Natural killer cell treated with Interleukin-12 subunit alpha and Interleukin-12 subunit beta and Interleukin-15 and Interleukin-18, amount 100 ng/mL, for 72 hours (primary cell): ENCODE measurements around the gene TIPARP. TPM values are rescaled to one million over a fixed set of nuclear protein-coding genes. Genes with fewer than 3 reads are reported as not detected.
A peak's percentile ranks its signal among the peaks of the same experiment; 100 is the strongest.
"Not testable (repeated sequence)": the region's sequence is repeated elsewhere in the genome, so short reads cannot be mapped to it uniquely, and the experiment has no call there.

Experiments used
- ATAC-seq, 2 donors: fragments of 150-1000 bp; cut with Tn5 transposase in 1 of 2; sonication (Bioruptor Pico), chemical (Tn5 transposase) in 1 of 2; 2 replicates each; pipeline ENCODE4 v1.10.0; 2021
- DNase-seq: peaks from one replicate; pipeline ENCODE4 v3.0.0; 2022; ENCODE audit warnings: low spot score
- H3K27ac Mint-ChIP-seq, 2 donors: 1 replicate in 1 of 2; 2 replicates in 1 of 2; pipeline ENCODE4 v1.8.0; 2022; ENCODE audit warnings: mixed read lengths in 2 of 2, mild to moderate bottlenecking in 1 of 2, moderate library complexity in 1 of 2
- H3K27me3 Mint-ChIP-seq, 2 donors: 1 replicate in 1 of 2; 2 replicates in 1 of 2; pipeline ENCODE4 v1.8.0; 2022; ENCODE audit warnings: mixed read lengths in 2 of 2
- H3K36me3 Mint-ChIP-seq: one replicate; pipeline ENCODE4 v1.8.0; 2022; ENCODE audit warnings: mixed read lengths
- H3K4me1 Mint-ChIP-seq, 2 donors: 1 replicate in 1 of 2; 2 replicates in 1 of 2; pipeline ENCODE4 v1.8.0; 2022; ENCODE audit warnings: low read depth in 2 of 2, mixed read lengths in 2 of 2, mild to moderate bottlenecking in 1 of 2
- H3K4me3 Mint-ChIP-seq: one replicate; pipeline ENCODE4 v1.8.0; 2022; ENCODE audit warnings: mixed read lengths
- H3K9me3 Mint-ChIP-seq: 2 replicates; pipeline ENCODE4 v1.8.0; 2022; ENCODE audit warnings: mixed read lengths
- total RNA-seq, 2 donors: library from RNA; stranded (reverse); gene quantifications; one replicate each; pipeline ENCODE4 v1.2.3, GENCODE V29; 2022

Gene TIPARP
- total RNA-seq, 2 donors from 2014 or later, result 35.9 to 38.0 TPM

- H3K36me3 Mint-ChIP-seq, result no peaks in the 10 kb centered on the region
- H3K4me3 Mint-ChIP-seq, result no peak overlapping the region
- no peaks in the 10 kb centered on the region for H3K9me3 Mint-ChIP-seq
- no peaks in the 10 kb centered on the region for H3K27me3 Mint-ChIP-seq
- peaks cover 17 to 18% of the 10 kb centered on the region in 2 donors for H3K4me1 Mint-ChIP-seq
- DNase-seq (no peak), ATAC-seq (no peak)
- no peak overlapping the region for H3K27ac Mint-ChIP-seq
These were observed 34.9 kb upstream of the TIPARP start for GRCh38 chr3:156639414-156640023.

- Mint-ChIP-seq H3K4me1 (peaks cover 17 to 18% of the 10 kb centered on the region in 2 donors), H3K36me3 (peaks cover under 1% of the 10 kb centered on the region), H3K27ac (no peak overlapping the region), H3K4me3 (no peak overlapping the region), H3K27me3 (no peaks in the 10 kb centered on the region), H3K9me3 (no peaks in the 10 kb centered on the region)
- ATAC-seq, result no peak
- no peak for DNase-seq
These were observed 32.8 kb upstream of the TIPARP start for GRCh38 chr3:156641618-156641975.

- Mint-ChIP-seq H3K9me3 (no peaks in the 10 kb centered on the region), H3K36me3 (peaks cover 5% of the 10 kb centered on the region), H3K27ac (peak overlapping the region; percentile 67 to 81), H3K4me3 (peak overlapping the region; percentile 75), H3K27me3 (peaks cover 0 to 2% of the 10 kb centered on the region in 2 donors), H3K4me1 (peaks cover 20 to 22% of the 10 kb centered on the region in 2 donors)
- DNase-seq (no peak), ATAC-seq (peak; percentile 58 to 64)
These were observed 31.4 kb upstream of the TIPARP start for GRCh38 chr3:156642750-156643728.

DNA sequence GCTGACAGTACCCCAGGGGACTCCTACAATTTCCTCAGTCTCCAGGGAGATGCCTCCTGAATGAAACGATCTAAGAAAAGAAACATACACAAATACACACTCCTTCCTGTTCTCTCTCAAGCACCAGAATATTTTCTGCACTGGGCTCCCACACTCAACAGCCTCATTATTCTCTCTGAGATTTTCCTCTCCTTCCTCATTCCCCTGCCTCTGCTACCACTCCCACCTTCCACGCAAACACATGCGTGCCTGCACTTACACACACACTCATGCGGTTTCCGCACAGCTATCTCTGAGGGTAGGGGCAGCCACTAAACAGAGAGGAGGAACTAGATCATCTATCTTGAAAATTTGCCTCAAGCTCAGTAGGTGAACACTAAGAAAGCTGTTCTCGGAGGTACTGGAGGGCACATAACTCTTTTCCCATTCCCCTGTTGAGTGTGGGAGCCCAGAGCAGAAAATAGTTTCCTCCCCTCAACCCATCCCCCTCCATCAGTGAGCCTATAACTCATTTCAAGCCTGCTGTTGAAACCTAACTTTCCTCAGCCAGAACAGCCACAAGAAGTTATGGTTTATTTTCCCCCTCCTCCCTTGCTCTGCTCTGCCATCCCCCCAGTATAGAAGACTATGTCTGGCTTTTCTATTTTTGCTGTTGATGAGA lies 30.5 kb upstream of the TIPARP start:
- Mint-ChIP-seq H3K9me3 (no peaks in the 10 kb centered on the region), H3K27me3 (peaks cover 0 to 2% of the 10 kb centered on the region in 2 donors), H3K36me3 (peaks cover 5% of the 10 kb centered on the region), H3K4me1 (peaks cover 21 to 30% of the 10 kb centered on the region in 2 donors), H3K27ac (peak overlapping the region; percentile 67 to 81), H3K4me3 (peak overlapping the region; percentile 75)
- DNase-seq (no peak), ATAC-seq (peak; percentile 88 to 90)

DNA sequence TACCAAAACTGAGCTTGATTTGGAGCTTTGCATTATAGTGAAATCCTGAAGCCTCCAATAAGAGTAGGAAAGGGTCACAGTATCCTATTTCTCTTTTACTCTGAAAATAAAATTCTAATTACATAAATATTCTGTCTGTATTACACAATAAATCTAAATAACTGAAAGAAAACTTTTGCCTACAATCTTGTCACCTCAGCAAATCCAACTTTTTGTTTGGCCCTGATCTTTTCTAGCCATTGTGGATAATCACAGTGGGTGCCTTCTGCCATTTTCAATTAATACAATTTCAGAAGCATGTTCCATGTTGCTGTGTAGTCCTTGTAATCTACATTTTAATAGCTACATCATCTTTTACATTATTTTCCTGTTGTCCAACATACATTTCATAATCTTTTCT lies 29.4 kb upstream of the TIPARP start:
- H3K27me3 Mint-ChIP-seq, result peaks cover 0 to 2% of the 10 kb centered on the region in 2 donors
- no peak overlapping the region for H3K4me3 Mint-ChIP-seq
- H3K27ac Mint-ChIP-seq, result no peak overlapping the region
- H3K4me1 Mint-ChIP-seq, result peaks cover 25 to 30% of the 10 kb centered on the region in 2 donors
- peaks cover 5% of the 10 kb centered on the region for H3K36me3 Mint-ChIP-seq
- ATAC-seq, result no peak
- DNase-seq, result no peak
- H3K9me3 Mint-ChIP-seq, result no peaks in the 10 kb centered on the region

- Mint-ChIP-seq H3K27me3 (peaks cover 0 to 2% of the 10 kb centered on the region in 2 donors), H3K4me3 (no peak overlapping the region), H3K4me1 (peaks cover 25 to 30% of the 10 kb centered on the region in 2 donors), H3K36me3 (peaks cover 5% of the 10 kb centered on the region), H3K27ac (no peak overlapping the region), H3K9me3 (no peaks in the 10 kb centered on the region)
- ATAC-seq (no peak), DNase-seq (no peak)
These were observed 27.4 kb upstream of the TIPARP start for GRCh38 chr3:156646958-156647357.

GRCh38 chr3:156648086-156648485 lies 26.3 kb upstream of the TIPARP start:
- Mint-ChIP-seq H3K27me3 (peaks cover 0 to 2% of the 10 kb centered on the region in 2 donors), H3K9me3 (no peaks in the 10 kb centered on the region), H3K27ac (peak overlapping the region in 1 of 2 donors; percentile 3), H3K36me3 (peaks cover 5% of the 10 kb centered on the region), H3K4me3 (peak overlapping the region; percentile 0), H3K4me1 (peaks cover 20 to 24% of the 10 kb centered on the region in 2 donors)
- ATAC-seq (no peak), DNase-seq (no peak)

GRCh38 chr3:156649681-156650080 lies 24.7 kb upstream of the TIPARP start:
- Mint-ChIP-seq H3K4me1 (peaks cover 9 to 12% of the 10 kb centered on the region in 2 donors), H3K36me3 (peaks cover 5% of the 10 kb centered on the region)
- ATAC-seq, result no peak

GRCh38 chr3:156652661-156653060 lies 21.7 kb upstream of the TIPARP start:
- not testable (repeated sequence) for DNase-seq, ATAC-seq, H3K9me3 Mint-ChIP-seq, H3K4me3 Mint-ChIP-seq, H3K27me3 Mint-ChIP-seq, H3K27ac Mint-ChIP-seq, H3K36me3 Mint-ChIP-seq
- H3K4me1 Mint-ChIP-seq, result peaks cover 9 to 12% of the 10 kb centered on the region in 2 donors

More at GRCh38 chr3:156649681-156650080, 24.7 kb upstream of the TIPARP start:
- Mint-ChIP-seq H3K9me3 (no peaks in the 10 kb centered on the region), H3K27ac (peak overlapping the region in 1 of 2 donors; percentile 12), H3K4me3 (peak overlapping the region; percentile 3), H3K27me3 (peaks cover 0 to 2% of the 10 kb centered on the region in 2 donors)
- DNase-seq, result no peak

DNA sequence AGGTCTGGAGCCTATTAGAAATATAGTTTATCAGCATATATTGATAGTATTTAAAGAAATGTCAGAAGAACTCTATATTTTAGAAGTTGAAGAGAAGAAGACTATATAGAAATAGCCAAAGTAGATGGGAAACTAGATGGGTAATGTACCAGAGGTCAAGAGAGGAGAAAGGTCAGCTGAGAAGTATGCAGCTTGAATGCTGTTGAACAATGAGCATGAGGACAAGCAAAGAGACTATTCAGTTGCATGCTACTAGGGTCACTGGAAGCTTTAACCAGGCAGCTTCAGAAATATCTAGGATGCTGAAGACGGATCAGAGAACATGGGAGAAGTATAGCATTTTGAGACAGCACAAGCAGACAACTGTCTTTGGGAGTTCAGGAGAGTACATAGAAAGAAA lies 19.6 kb upstream of the TIPARP start:
- ATAC-seq (no peak), DNase-seq (no peak)
- H3K27me3 Mint-ChIP-seq, result peaks cover 0 to 3% of the 10 kb centered on the region in 2 donors
- no peaks in the 10 kb centered on the region for H3K4me1 Mint-ChIP-seq
- H3K9me3 Mint-ChIP-seq, result no peaks in the 10 kb centered on the region
- H3K36me3 Mint-ChIP-seq, result no peaks in the 10 kb centered on the region
- H3K27ac Mint-ChIP-seq, result no peak overlapping the region
- H3K4me3 Mint-ChIP-seq, result no peak overlapping the region

GRCh38 chr3:156655819-156656550 lies 18.4 kb upstream of the TIPARP start:
- DNase-seq (no peak), ATAC-seq (no peak)
- no peaks in the 10 kb centered on the region for H3K36me3 Mint-ChIP-seq
- peaks cover 0 to 3% of the 10 kb centered on the region in 2 donors for H3K27me3 Mint-ChIP-seq
- H3K4me1 Mint-ChIP-seq, result peaks cover 0 to under 1% of the 10 kb centered on the region in 2 donors
- H3K4me3 Mint-ChIP-seq, result no peak overlapping the region
- no peak overlapping the region for H3K27ac Mint-ChIP-seq
- no peaks in the 10 kb centered on the region for H3K9me3 Mint-ChIP-seq

GRCh38 chr3:156657440-156657839 lies 16.9 kb upstream of the TIPARP start:
- no peaks in the 10 kb centered on the region for H3K9me3 Mint-ChIP-seq
- no peak overlapping the region for H3K4me3 Mint-ChIP-seq
- no peak for DNase-seq
- no peak for ATAC-seq
- H3K4me1 Mint-ChIP-seq, result peaks cover 5 to 6% of the 10 kb centered on the region in 2 donors
- peaks cover 0 to 3% of the 10 kb centered on the region in 2 donors for H3K27me3 Mint-ChIP-seq
- no peak overlapping the region for H3K27ac Mint-ChIP-seq
- no peaks in the 10 kb centered on the region for H3K36me3 Mint-ChIP-seq
